ENCODE results near the gene PCSK2. TPM values are rescaled to one million over a fixed set of nuclear protein-coding genes. Genes with fewer than 3 reads are reported as not detected.

PCSK2 gene
- polyA plus RNA-seq, 1 experiment: not detected

DNA sequence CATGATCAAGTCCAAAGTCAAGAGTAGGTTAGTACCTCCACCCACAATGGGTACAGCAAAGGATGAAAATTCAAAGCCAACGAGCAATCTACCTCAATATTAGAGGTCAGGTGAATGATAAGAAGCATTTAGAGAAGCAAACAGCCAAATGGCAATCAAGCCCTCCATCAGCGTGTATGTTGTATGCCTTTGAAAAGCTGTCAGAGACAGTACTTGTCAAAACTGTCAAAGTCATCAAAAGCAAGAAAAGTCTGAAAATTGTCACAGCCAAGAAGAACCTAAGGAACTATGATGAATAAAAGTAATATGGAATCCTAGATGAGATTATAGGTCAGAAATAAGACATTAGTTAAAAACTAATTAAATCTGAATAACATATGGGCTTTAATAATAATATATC is 99.3 kb downstream of the PCSK2 start:
- POLR2A ChIA-PET: no interaction called here
- Histone ChIP-seq H3K27ac (ENCODE audit: low read depth, low read length) (no peak overlapping the region), H3K9me3 (ENCODE audit: control insufficient read depth, insufficient read depth, low read length) (no peaks in the 10 kb centered on the region), H3K27me3 (ENCODE audit: control insufficient read depth, insufficient read depth, low read length) (peaks cover 2% of the 10 kb centered on the region), H3K4me3 (ENCODE audit: low read depth, low read length) (no peak overlapping the region)
- DNase-seq (ENCODE audit: low read depth, low spot score): no peak
- CTCF ChIA-PET: no interaction called here
- TF ChIP-seq, protein P1, sequence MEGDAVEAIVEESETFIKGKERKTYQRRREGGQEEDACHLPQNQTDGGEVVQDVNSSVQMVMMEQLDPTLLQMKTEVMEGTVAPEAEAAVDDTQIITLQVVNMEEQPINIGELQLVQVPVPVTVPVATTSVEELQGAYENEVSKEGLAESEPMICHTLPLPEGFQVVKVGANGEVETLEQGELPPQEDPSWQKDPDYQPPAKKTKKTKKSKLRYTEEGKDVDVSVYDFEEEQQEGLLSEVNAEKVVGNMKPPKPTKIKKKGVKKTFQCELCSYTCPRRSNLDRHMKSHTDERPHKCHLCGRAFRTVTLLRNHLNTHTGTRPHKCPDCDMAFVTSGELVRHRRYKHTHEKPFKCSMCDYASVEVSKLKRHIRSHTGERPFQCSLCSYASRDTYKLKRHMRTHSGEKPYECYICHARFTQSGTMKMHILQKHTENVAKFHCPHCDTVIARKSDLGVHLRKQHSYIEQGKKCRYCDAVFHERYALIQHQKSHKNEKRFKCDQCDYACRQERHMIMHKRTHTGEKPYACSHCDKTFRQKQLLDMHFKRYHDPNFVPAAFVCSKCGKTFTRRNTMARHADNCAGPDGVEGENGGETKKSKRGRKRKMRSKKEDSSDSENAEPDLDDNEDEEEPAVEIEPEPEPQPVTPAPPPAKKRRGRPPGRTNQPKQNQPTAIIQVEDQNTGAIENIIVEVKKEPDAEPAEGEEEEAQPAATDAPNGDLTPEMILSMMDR (IDR thresholded peaks at IDR 0.05; ENCODE audit: low read depth, low read length): no peak

DNA sequence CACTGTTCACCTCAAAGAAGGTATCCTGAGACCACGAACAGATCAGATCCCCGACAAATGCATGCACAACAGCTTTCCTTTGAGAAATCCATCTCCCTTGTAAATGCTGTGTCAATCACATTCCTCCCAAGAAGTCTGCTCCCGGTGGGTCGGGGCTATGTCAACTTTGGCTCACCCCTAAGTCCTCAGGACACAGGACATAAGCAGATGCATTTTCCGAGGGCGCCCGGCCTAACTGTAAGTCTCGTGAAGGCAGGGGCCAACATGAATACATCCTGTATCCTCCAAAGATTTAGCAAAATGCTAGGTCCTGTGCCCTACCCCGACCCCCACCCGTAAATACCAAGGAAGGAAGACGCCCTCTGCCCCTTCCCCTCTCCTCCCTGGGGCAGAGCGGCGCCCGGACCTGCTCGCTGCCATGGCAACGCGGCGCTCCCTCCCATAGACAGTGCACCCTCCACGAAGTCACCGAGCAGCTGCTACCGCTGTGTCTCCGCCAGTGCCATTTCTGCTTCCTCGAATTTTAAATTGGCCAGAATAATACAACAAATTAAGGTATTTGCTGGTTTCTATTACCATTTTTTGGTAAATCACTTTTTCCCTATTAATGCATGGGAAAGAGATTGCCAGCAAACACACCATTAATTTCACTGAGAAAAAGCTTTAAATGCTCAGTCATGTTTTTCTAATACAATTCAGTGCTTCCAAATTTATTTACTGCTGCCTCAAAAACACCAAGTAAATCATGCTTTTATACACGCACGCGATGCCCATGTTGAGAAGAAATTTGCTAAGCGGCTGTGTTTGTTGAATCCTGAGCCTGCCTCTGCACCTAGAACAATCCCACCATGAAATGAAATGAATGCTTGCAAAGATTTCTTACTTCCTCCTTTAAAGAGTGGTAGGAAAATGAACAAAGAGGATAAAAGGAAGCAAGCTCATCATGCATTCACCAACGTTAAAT is 100.6 kb downstream of the PCSK2 start:
- TF ChIP-seq, protein P1 (IDR thresholded peaks at IDR 0.05; ENCODE audit: low read depth, low read length): no peak
- CTCF ChIA-PET: interaction anchor here (0.6 kb wide), 2 partner anchors 177 to 519 kb away, joined by 3 to 4 read pairs; no protein-coding TSS in a partner anchor
- H3K4me3 ChIP-seq (ENCODE audit: low read depth, low read length): no peak overlapping the region
- POLR2A ChIA-PET: no interaction called here
- H3K27me3 ChIP-seq (ENCODE audit: control insufficient read depth, insufficient read depth, low read length): peaks cover 2% of the 10 kb centered on the region
- H3K27ac ChIP-seq (ENCODE audit: low read depth, low read length): no peak overlapping the region
- no peak for DNase-seq (ENCODE audit: low read depth, low spot score)
- no peaks in the 10 kb centered on the region for H3K9me3 ChIP-seq (ENCODE audit: control insufficient read depth, insufficient read depth, low read length)

DNA sequence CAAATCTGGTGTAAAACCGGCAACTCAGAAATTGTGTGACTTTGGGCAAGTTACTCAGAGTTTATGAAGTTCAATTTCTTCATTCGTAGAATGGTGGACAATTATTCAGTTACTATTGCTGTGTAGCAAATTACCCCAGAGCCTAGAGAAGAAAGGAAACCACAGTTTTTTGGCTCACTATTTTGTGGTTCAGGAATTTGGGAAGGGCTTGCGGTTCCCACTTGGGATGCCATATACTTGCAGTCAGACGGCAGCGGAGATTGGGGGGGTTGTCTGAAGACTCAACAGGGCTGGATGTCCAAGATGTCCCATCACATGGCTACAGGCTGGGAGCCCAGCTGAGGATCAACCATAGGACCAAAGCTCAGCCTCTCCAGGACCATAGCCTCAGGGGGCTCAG is 108.1 kb downstream of the PCSK2 start:
- POLR2A ChIA-PET: no interaction called here
- Histone ChIP-seq H3K27me3 (ENCODE audit: control insufficient read depth, insufficient read depth, low read length) (no peaks in the 10 kb centered on the region), H3K27ac (ENCODE audit: low read depth, low read length) (no peak overlapping the region), H3K4me3 (ENCODE audit: low read depth, low read length) (no peak overlapping the region), H3K9me3 (ENCODE audit: control insufficient read depth, insufficient read depth, low read length) (no peaks in the 10 kb centered on the region)
- CTCF ChIA-PET: no interaction called here
- DNase-seq (ENCODE audit: low read depth, low spot score): no peak
- TF ChIP-seq, protein P1 (IDR thresholded peaks at IDR 0.05; ENCODE audit: low read depth, low read length): no peak

DNA sequence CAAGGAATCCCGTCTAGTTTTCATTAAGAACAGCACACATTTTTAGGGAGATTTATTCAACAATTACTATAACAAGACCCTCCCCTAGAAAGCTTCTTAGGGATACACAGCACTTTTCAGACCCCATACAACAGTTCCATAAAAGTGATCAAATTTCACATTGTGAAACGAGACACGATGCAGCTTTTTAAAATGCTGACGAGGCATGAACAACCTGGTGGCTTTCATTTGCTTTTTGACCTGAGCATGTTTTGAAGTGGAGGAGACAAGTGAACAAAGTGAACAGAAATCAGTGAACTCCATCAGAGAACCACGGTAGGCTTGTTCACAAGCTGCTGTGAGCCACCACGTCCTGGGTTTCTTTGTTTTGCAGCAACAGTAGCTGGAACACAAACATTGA is 112.2 kb downstream of the PCSK2 start:
- DNase-seq (ENCODE audit: low read depth, low spot score): no peak
- Histone ChIP-seq H3K27ac (ENCODE audit: low read depth, low read length) (no peak overlapping the region), H3K9me3 (ENCODE audit: control insufficient read depth, insufficient read depth, low read length) (no peaks in the 10 kb centered on the region), H3K27me3 (ENCODE audit: control insufficient read depth, insufficient read depth, low read length) (no peaks in the 10 kb centered on the region), H3K4me3 (ENCODE audit: low read depth, low read length) (no peak overlapping the region)
- TF ChIP-seq, protein P1 (IDR thresholded peaks at IDR 0.05; ENCODE audit: low read depth, low read length): no peak
- ChIA-PET CTCF (interaction anchor here (1.2 kb wide), 1 partner anchor 93 kb away, joined by 3 read pairs; no protein-coding TSS in a partner anchor), POLR2A (no interaction called here)

DNA sequence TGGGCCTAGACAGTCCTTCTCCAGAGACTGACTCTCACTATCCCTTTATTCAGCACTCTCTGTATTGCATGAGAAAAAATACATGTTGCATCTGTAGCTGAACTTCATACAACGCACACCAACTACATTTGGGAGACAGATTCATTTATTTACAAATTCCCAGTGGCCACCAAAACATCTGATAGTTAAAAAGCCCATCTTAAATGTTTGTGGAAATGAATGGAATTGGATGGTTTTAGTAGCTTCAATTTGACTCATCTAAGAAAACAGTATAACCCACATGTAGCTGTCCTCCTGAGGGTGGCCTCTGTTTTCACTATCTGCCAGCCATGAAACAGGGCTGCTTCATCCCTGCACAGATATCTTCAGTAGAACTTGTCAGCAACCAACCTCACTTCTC is 116.3 kb downstream of the PCSK2 start:
- no peak for DNase-seq (ENCODE audit: low read depth, low spot score)
- Histone ChIP-seq H3K4me3 (ENCODE audit: low read depth, low read length) (no peak overlapping the region), H3K9me3 (ENCODE audit: control insufficient read depth, insufficient read depth, low read length) (no peaks in the 10 kb centered on the region), H3K27ac (ENCODE audit: low read depth, low read length) (no peak overlapping the region), H3K27me3 (ENCODE audit: control insufficient read depth, insufficient read depth, low read length) (no peaks in the 10 kb centered on the region)
- POLR2A ChIA-PET: no interaction called here
- TF ChIP-seq, protein P1 (IDR thresholded peaks at IDR 0.05; ENCODE audit: low read depth, low read length): no peak
- CTCF ChIA-PET: no interaction called here
